Skeletal muscle satellite cell (primary cell): ENCODE data around the gene TDRD7. TPM values are rescaled to one million over a fixed set of nuclear protein-coding genes. Genes with fewer than 3 reads are reported as not detected.

Experiments
- H3K27me3 ChIP-seq: 2 replicates; pipeline ENCODE4 v1.7.0; 2013; ENCODE audit warnings: low read length; ENCODE audit not compliant: control insufficient read depth, insufficient read depth
- H3K36me3 ChIP-seq: 2 replicates; pipeline ENCODE4 v1.7.0; 2013; ENCODE audit warnings: mild to moderate bottlenecking, control low read depth, low read length; ENCODE audit not compliant: insufficient read depth
- H3K4me1 ChIP-seq: 2 replicates; pipeline ENCODE4 v1.7.0; 2013; ENCODE audit warnings: low read length; ENCODE audit not compliant: control insufficient read depth, insufficient read depth
- H3K4me2 ChIP-seq: 2 replicates; pipeline ENCODE4 v1.7.0; 2013; ENCODE audit warnings: mild to moderate bottlenecking, low read length
- H3K4me3 ChIP-seq: 2 replicates; pipeline ENCODE4 v1.7.0; 2013; ENCODE audit warnings: low read length
- H3K9ac ChIP-seq: 2 replicates; pipeline ENCODE4 v1.7.0; 2013; ENCODE audit warnings: mild to moderate bottlenecking, low read depth, low read length, moderate library complexity
- H3K9me3 ChIP-seq: replicated peaks from 2 replicates; pipeline ENCODE4 v1.7.0; 2013; ENCODE audit warnings: mild to moderate bottlenecking, control low read depth, low read length
- small RNA-seq: library from RNA; depleted of rRNA; stranded (forward); fragments of <200 nt; gene quantifications from one replicate; pipeline ENCODE3, GENCODE V24; 2012

TDRD7 gene

DNA sequence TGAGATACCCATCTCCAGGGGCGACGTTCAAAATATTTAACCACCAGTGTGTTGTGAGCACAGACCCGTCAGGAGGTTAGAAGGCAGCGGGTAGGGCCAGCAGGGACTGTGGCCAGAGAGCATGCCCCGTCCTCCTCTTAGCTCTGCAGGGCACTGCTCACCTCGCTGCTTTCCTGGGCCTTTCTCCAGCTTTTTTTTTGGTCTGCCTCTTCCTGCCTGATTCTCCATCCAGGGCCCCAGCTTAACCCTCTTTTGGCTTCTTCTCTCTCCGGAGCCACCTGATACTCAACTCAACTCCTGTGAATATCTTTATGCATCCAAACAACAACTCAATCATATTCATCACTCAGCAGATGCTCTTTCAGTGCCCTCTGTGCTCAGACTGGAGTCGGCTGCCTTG lies 133.6 kb downstream of the TDRD7 start:
- H3K9ac ChIP-seq = no peak overlapping the region
- no peaks in the 10 kb centered on the region for H3K36me3 ChIP-seq
- no peak overlapping the region for H3K4me3 ChIP-seq
- no peaks in the 10 kb centered on the region for H3K4me1 ChIP-seq
- no peak overlapping the region for H3K4me2 ChIP-seq
- H3K27me3 ChIP-seq = peaks cover 15% of the 10 kb centered on the region
- no peaks in the 10 kb centered on the region for H3K9me3 ChIP-seq

Small RNA genes lying within 50 kb of the gene (small RNA-seq; reads per million reads assigned to genes)
- gene MIR1302-8 = not detected
